ENCODE data around the gene DNAJB6. TPM values are rescaled to one million over a fixed set of nuclear protein-coding genes. Genes with fewer than 3 reads are reported as not detected.

DNAJB6 gene
- total RNA-seq, 2 donors from 2014 or later = 116 to 154 TPM

GRCh38 chr7:157396316-157397035 lies 59.7 kb downstream of the DNAJB6 start:
- no peak for DNase-seq (ENCODE audit: low spot score)
- peak overlapping the region in 1 of 2 donors; percentile 82 for H3K27ac ChIP-seq
- H3K4me3 ChIP-seq = no peak overlapping the region
- peaks cover 4% of the 10 kb centered on the region for H3K36me3 ChIP-seq
- no peak for TF ChIP-seq CTCF (IDR thresholded peaks at IDR 0.05)
- H3K4me1 ChIP-seq (ENCODE audit: control insufficient read depth in 1 of 2, low read depth in 2 of 2) = peaks cover 16 to 24% of the 10 kb centered on the region in 2 donors
- no peaks in the 10 kb centered on the region for H3K27me3 ChIP-seq (replicated peaks; ENCODE audit: insufficient read depth)
- ATAC-seq (ENCODE audit: insufficient number of reproducible peaks, low FRiP score, low read depth) = no peak
- no peaks in the 10 kb centered on the region for H3K9me3 ChIP-seq

DNA sequence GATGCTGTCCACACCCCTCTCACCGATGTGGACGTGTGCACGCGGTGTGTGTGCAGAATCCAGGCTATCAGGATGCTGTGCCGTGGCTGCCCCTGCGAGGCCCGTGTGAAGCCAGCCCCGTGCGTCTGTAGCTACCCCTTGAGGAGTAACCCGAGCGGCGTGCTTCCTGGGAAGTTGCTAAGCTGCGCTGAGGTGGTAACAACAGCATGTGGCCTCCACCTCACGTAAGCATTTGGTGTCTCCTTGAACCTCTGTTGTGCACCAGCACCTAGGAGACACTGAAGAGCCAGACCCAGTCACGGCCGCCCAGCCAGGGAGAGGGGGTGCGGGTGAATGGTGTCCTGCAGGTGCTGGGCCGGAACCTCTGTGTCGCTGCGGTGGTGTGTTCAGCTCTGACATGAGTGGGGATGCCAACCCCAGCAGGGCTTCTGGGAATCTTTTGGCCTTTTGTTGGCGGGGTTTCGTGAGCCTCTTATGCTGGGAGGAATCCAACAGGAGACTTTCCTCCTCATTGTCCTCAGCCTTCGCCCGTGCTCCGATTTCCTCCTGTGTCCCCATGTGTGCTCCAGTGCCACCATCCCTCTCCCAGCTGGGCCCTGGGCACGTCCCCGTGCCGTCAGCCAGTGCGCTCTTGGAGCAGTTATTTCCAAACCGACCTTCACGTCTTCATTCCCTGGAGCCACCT lies 60.4 kb downstream of the DNAJB6 start:
- H3K9me3 ChIP-seq = no peaks in the 10 kb centered on the region
- peak overlapping the region; percentile 54 for H3K4me3 ChIP-seq
- no peak for DNase-seq (ENCODE audit: low spot score)
- peak overlapping the region; percentile 72 to 82 for H3K27ac ChIP-seq
- peaks cover 7% of the 10 kb centered on the region for H3K36me3 ChIP-seq
- ATAC-seq (ENCODE audit: insufficient number of reproducible peaks, low FRiP score, low read depth) = no peak
- no peak for TF ChIP-seq CTCF (IDR thresholded peaks at IDR 0.05)
- H3K4me1 ChIP-seq (ENCODE audit: control insufficient read depth in 1 of 2, low read depth in 2 of 2) = peaks cover 16 to 24% of the 10 kb centered on the region in 2 donors
- no peaks in the 10 kb centered on the region for H3K27me3 ChIP-seq (replicated peaks; ENCODE audit: insufficient read depth)

DNA sequence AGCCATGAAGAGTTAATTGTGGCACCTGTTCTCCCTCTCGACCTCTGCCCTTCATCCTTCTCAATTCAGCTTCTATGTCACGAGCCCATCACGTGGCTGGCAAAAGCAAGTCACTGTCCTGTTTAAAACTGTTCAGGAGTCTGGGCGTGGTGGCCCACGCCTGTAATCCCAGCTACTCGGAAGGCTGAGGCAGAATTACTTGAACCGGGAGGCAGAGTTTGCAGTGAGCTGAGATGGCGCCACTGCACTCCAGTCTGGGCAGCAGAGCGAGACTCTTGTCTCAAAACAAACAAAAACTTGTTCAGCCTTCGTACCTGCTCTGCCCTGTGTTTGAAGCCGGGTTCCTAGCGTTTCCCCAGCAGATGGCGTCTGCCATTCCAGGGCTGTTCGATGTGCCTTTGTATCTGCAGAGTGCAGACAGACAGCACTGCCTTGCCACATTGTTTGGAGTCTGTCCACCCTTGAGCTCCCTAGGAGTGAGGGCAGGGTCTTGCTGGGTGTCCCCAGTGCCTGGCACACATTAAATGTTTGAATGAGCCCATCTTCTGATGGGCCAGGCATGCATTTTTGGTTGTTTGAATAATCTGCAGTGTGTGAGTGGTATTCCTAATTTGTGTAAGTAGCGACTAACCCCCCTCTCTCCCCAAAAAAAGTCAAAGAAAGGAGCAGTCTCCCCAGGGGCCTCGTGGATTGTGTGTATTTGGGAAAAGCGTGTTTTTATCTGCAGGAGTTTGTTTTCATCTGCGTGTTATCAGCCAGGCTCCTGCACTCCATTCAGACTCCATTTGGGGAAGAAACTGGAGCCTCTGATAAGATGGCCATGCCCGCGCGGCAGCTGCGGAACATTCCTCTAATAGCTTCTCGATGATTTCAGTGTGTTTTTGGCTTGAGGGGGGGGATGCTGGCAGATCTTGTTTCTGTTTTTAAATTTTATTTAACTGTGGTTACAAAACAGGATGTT lies 61.2 kb downstream of the DNAJB6 start:
- Histone ChIP-seq H3K9me3 (no peaks in the 10 kb centered on the region), H3K4me1 (ENCODE audit: control insufficient read depth in 1 of 2, low read depth in 2 of 2) (peaks cover 16 to 24% of the 10 kb centered on the region in 2 donors), H3K27me3 (replicated peaks; ENCODE audit: insufficient read depth) (no peaks in the 10 kb centered on the region), H3K4me3 (peak overlapping the region; percentile 54), H3K27ac (peak overlapping the region; percentile 72 to 82), H3K36me3 (peaks cover 7% of the 10 kb centered on the region)
- ATAC-seq (ENCODE audit: insufficient number of reproducible peaks, low FRiP score, low read depth) (peak; percentile 38), DNase-seq (ENCODE audit: low spot score) (no peak)
- TF ChIP-seq CTCF (IDR thresholded peaks at IDR 0.05) = no peak

- no peaks in the 10 kb centered on the region for H3K27me3 ChIP-seq (replicated peaks; ENCODE audit: insufficient read depth)
- peak overlapping the region; percentile 64 to 82 for H3K27ac ChIP-seq
- no peak overlapping the region for H3K4me3 ChIP-seq
- no peaks in the 10 kb centered on the region for H3K9me3 ChIP-seq
- no peak for DNase-seq (ENCODE audit: low spot score)
- ATAC-seq (ENCODE audit: insufficient number of reproducible peaks, low FRiP score, low read depth) = no peak
- H3K4me1 ChIP-seq (ENCODE audit: control insufficient read depth in 1 of 2, low read depth in 2 of 2) = peaks cover 16 to 24% of the 10 kb centered on the region in 2 donors
- TF ChIP-seq CTCF (IDR thresholded peaks at IDR 0.05) = no peak
- H3K36me3 ChIP-seq = peaks cover 7% of the 10 kb centered on the region
Observed at GRCh38 chr7:157399086-157399687, 62.4 kb downstream of the DNAJB6 start.

Data from thoracic aorta (tissue), 2 donors.